ENCODE results near the gene SIAH2. TPM values are rescaled to one million over a fixed set of nuclear protein-coding genes. Genes with fewer than 3 reads are reported as not detected.
A peak's percentile ranks its signal among the peaks of the same experiment; 100 is the strongest.

SIAH2 gene
- total RNA-seq, 1 donor from 2014 or later: 19.1 TPM

DNA sequence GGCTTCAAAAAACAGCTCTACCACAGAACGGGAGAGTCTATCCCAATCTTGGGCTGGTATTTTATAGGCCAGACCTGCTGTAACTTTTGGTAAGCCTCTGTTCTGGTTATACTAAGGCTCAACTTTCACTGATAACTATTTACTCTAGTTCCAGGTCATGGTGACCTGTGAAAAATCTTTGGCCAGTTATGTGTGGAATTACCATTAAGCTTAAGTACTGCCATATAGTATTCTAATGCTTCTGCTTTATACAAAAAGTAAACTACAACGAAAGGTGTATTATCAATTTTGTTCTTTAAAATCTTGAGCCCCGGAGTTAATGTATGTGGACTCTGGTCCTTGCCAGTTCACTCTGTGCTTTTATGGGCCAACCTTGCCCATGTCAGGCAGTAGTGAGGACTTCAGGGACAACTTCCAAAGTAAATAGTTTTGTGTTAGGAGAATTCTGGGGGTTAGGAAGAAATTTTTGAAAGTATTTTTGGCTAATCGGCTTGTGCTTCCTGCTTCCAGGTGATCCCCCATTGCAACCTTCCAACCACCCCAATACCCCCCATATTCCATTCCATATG is 6.4 kb downstream of the SIAH2 start:
- ATAC-seq: no peak
- intact Hi-C loops (cut with DNase I): no loop called here
- no peak for DNase-seq (ENCODE audit: low spot score)

DNA sequence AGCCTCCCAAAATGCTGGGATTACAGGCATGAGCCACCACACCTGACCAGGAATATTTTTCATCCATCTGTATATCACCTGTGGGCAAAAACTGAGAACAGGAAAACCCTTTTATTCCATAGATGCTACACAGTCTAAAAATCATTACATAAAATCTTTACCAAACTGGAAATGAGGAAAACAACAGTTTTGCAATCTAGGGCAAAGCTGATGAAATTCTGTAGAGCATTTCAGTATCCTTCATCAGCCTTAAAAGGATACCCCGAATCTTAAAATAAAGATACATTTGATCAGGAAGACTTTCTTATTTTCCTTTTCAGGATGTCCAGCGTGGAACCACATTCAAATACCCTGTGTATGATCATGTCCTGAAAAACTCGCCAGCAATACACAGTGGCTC is 7.1 kb downstream of the SIAH2 start:
- DNase-seq (ENCODE audit: low spot score) (no peak), ATAC-seq (no peak)
- intact Hi-C loops (cut with DNase I): no loop called here

DNA sequence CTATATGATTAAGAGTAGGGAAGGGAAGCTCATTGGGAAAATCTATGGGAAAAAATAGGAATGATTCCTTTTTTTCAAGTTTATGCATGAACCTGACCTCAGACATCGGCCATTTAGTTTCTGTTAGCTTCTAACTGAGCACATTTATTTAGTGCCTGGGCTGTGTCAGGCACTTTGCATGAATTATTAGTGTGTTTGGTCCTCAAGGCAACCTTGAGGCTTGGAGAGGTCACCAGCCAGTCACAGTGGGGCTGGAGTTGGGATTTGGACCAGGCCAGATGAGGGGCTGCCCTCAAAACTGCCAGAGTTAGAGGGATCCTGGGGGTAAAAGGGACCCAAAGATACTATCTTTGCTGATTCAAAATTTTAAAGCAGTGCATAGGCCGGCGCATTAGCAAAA is 8.1 kb downstream of the SIAH2 start:
- DNase-seq (ENCODE audit: low spot score): no peak
- no peak for ATAC-seq
- intact Hi-C loops (cut with DNase I): no loop called here

DNA sequence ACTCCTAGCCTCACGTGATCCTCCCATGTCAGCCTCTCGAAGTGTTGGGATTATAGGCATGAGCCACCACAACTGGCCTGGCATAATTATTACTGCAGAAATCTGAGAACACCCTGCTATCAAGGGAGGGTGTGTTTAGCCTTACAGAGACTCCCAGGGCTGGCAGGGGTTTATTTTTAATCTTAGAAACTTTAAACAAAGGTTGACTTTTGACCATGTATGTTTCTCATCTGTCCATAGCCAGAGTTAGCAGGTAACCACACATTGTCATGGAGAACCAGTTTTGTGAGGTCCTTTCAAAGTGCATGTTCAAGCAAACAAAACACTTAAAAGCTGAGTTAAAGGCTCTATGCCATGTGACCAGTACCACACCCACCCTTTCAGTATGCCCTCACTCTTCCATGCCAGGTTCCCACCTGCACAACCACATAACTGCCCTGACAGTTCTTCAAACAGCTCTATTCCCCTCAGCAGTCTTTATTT is 11.1 kb downstream of the SIAH2 start:
- ATAC-seq: no peak
- intact Hi-C loops (cut with DNase I): no loop called here

DNA sequence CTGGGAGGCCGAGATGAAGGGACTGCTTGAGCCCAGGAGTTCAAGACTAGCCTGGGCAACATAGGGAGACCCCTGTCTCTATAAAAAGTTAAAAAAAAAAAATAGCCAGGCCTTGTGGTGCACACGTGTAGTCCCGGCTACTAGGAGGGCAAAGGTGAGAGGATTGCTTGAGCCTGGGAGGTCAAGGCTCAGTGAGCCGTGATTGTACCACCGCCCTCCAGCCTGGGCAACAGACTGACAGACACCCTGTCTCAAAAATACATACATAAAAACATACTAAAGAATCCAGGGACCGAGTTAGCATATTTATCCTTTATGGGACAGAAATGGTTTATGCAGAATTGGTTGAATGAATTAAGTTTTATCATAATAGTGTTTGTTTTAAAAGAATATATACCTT is 13.7 kb downstream of the SIAH2 start:
- ATAC-seq: no peak
- intact Hi-C loops (cut with DNase I): no loop called here
- DNase-seq (ENCODE audit: low spot score): no peak

More for the DNA sequence above, 11.1 kb downstream of the SIAH2 start:
- no peak for DNase-seq (ENCODE audit: low spot score)

DNA sequence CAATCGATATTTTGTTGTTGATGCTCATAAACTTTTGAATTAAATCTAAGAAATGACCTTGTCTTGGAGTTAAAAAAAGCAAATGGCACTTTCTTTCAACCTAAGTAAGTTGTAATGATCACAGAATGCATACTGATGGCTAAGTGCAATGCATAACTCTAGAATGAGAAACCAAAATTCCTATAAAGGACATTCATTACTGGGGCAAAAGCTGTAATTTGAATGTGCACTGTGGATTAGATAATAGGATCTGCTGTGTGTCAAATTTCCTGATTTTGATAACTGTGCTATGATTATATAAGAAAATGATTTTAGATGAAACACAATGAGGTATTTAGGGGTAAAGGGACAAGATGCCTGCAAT is 14.3 kb downstream of the SIAH2 start:
- intact Hi-C loops (cut with DNase I): no loop called here

DNA sequence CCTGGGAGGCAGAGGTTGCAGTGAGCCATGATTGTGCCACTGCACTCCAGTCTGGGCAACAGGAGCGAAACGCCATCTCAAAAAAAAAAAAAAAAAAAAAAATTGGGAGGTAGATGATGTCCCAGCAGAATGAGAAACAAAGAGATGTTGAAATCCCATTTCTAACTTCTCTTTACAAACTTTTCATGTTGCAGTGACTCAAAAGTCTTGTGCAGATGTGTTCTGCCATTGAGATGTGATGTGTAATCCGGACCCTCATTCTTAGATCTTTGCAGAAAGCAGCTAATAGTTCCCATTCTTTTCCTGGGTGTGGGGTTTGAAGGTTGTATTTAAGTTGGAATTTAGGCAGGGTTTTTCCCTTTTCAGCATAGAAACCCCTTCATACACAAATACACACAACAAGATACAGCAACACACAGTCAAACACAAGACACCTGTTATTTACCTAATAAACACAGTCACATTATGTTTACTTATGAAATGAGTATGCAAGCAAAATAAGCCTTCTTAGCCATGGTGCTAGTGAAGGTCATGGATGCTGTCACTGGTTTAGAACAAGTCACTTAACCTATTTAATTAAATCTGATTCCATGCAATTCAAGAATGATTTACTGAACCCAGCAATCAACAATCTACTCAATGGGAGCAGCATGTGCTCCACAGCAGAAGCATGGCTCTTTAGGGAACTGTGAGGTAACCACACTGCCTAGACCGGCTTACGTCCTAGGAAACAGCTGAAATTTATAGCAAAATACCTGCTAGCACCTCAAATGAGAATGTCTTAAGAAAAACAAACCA is 14.9 kb downstream of the SIAH2 start:
- ATAC-seq: no peak
- intact Hi-C loops (cut with DNase I): no loop called here
- DNase-seq (ENCODE audit: low spot score): no peak

More for the DNA sequence above, 14.3 kb downstream of the SIAH2 start:
- ATAC-seq: no peak
- no peak for DNase-seq (ENCODE audit: low spot score)

DNA sequence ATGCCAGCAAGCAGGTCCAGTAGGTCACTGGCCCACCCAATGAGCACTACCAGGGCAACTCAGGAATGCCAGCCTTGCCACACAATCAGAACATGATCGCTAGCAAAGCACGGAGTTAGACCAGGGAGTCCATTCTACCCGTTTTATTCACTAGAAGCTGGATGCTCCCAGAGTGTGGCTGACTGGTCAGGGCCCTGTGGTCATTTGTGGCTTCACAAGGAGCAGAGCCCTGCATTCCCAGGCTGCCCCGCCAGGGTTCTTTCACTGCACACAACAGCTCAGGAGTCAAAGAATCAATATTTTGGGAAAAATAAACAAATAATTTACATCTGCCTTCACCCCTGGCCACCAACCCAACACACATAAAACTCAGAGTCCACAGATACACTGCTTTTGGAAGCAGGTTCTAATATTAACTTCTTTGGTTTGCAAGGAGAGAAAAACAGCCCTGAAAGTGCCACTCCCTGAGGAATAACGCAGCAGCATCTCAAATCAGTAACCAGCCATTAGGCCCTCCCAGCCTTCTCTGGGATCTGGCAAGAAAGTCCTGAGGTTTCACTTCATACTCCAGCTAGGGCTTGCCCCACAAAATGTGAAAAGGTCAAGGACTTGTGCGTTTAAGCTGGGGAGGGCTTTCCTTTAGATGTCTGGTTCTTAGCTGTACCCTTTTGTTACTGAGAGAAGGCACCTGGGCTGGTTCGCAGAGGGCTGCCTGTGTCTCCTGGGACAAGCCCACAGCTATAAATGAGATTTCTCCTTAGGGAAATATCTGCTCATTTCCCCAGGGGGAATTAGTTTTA is 16.0 kb downstream of the SIAH2 start:
- no peak for DNase-seq (ENCODE audit: low spot score)
- ATAC-seq: peak; percentile 68
- intact Hi-C loops (cut with DNase I): no loop called here

DNA sequence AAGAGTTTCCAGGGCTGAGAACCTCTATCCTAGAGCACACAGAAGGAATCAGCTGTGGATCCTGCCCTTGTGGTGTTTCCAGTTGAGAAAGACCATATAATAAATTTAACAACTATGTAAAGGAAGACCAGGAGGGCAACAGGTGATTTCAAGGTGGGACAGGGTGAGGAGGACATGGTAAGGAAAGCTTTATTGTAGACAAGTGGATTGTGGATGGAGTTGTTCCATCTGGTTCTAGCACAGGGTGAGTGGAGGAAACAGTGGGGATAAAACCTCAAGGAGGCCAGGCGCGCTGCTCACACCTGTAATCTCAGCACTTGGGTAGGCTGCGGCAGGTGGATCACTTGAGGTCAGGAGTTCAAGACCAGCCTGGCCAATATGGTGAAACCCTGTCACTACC is 17.1 kb downstream of the SIAH2 start:
- ATAC-seq (no peak), DNase-seq (ENCODE audit: low spot score) (no peak)
- intact Hi-C loops (cut with DNase I): no loop called here

DNA sequence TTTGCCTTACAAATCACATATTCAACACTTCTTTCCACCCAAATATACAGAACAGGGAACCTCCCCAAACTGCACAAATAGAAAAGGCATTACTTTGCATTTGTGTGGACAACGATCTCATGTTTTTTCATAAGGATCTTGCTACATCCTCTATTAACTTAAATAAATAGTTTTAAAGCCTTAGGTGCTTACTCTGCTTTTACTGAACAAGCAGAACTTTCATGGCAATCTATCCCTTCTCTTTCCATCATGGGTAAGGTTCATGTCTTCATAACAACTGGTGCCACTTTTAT is 18.1 kb downstream of the SIAH2 start:
- no peak for ATAC-seq
- DNase-seq (ENCODE audit: low spot score): no peak
- intact Hi-C loops (cut with DNase I): no loop called here

DNA sequence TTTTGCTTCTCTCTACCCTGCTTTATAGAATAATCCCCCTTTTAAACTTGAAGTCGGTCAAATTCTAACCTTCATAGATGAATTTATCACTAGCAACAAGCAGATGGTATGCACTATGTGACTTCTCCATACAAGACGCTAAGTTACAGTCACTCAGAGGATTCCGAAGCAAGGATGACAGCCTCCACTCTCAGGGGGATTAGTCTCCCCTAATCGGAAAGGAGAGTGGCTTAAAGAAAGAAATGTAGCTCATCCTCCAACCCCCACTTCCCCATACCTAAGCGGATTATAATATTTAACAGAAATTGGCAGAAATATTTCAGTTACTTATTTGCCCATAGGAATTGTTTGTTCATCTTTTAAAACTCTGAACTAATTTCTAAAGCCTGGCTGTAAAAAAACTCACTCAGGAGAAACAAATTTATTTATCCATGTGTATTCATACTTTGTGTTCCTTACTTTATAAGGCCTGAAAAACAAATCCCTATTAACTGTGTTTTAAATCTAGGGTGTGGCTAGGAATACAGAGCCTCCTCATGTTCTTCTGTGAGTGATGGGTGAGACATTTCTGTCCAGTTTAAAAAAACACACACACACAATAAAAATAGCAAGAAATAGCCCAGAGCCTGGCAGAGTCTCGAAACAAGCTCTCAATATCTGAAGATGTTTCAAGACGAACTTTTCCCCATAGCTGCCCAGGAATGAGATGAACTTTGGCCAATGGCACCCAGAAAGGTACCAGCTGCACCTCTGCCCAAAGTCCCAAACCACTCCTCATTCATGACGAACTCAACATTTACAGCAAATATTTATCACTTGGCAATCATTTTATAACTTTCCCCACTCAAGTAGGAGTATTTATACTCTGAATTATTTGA is 18.7 kb downstream of the SIAH2 start:
- intact Hi-C loops (cut with DNase I): no loop called here
- ATAC-seq (no peak), DNase-seq (ENCODE audit: low spot score) (no peak)

DNA sequence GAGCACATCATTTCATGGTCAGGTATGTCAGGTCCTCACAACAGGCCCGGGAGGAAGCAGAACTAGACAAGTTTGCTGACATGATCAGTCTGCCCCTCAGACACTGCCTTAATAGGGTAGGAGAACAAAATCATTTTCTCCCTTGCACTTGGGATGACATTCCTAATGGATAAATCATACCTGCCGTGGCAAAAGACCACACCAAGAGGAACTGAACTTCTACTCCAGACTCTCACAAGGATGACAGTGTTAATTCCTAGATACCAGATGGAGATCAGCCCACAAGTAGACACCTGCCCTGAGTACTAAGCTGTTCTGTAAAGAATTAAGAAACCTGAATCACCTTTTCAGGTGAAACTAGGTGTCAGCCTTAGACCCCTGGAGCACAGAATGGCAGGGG is 19.5 kb downstream of the SIAH2 start:
- ATAC-seq (no peak), DNase-seq (ENCODE audit: low spot score) (no peak)
- intact Hi-C loops (cut with DNase I): no loop called here

DNA sequence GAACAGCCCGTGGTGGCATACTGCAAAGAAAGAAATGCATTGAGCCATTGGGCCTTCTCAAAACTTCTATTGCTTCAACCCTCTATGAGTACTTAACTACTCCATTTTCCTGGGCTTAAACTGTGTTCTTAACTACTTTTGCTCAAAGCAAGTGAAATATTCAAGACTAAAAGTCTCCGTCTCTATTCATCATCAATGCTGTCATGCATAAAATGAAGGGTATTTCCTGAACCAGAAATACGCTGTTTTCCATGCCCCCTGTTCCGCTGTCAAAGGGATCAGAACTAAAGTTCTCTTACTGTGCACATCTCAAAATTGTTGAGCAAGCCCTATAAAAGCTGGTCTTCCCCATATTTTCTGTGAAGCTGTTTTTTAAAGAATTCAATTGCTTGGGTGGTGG is 20.3 kb downstream of the SIAH2 start:
- DNase-seq (ENCODE audit: low spot score) (no peak), ATAC-seq (no peak)
- intact Hi-C loops (cut with DNase I): no loop called here

DNA sequence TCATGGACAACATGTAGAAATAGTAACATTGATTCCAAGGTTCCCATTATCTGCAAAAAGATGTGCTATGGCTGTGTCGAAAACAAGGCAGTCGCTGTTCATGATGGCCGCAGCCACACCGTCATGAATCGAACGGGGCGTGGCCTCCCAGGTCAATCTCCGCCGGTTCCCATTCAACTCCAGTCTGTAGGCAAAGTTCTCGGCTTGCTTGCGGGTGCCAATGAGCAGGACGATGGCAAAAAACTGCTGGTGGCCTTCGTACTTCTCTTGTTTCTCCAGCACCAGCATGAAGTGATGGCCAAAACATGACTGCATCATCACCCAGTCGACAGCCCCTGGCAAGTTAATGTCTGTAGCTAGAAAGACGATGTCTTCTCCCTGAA is 20.8 kb downstream of the SIAH2 start:
- ATAC-seq: no peak
- no peak for DNase-seq (ENCODE audit: low spot score)
- intact Hi-C loops (cut with DNase I): no loop called here

DNA sequence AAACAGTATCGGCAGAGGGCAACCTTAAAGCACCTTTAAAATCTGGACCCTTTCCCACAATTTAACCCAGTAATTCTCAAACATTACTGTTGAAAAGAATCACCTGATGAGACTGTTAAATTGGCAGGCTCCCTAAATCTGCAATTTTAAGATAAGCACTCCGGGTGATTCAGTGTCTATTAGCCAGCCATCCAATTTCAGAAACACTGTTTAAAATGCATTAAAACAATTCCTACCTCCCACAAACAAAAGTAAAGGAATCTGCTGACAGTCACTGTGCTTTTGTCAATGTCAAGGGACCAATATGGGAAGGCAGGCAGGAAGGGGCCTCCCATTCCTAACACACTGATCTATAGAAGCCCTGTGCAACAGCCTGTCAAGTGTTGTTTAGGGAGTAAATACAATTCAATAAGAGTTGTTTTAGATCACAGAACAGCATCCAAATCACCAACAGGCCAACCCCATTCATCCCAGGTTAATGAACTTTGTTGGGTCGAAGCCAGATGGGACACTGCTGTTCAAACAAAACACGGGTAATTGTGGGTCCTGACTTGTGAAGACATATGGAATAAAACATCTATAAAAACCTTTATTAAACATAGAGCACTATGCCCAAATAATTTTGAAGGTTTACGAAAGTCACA is 21.4 kb downstream of the SIAH2 start:
- no peak for DNase-seq (ENCODE audit: low spot score)

DNA sequence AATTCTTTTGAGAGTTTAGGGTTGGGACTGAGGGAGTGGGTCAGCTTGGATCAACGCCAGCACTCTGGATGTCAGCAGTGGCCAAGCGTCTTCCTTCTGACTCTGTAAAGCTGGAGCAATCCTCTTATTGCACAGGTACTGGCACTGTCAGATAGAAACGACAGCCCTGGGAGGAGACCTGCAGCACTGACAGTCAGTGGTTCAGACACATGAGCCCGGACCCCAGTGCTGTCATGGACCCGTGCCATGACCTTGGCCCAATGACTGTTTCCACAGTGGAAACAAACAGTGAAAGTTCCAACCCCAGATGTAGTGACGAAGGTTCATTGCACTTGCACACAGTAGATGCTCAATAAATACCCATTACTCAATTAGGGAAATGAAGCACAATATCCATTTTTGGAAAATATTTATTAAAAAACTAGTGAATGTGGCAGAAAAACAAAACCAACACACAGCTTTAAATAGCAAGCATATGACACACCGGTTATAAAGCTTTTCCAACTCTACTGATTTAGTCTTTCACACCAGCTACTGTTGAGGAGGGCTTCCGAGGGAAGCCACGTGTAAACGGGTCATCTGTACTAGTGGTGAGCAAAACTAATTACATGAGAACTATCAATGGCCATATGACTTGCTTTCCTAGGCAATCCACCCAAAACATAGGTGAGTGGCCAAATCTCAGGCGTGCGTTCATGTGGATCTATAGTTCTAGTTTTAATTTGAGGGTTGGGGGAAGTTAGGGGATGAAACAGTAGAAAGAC is 22.1 kb downstream of the SIAH2 start:
- ATAC-seq: no peak
- DNase-seq (ENCODE audit: low spot score): no peak
- intact Hi-C loops (cut with DNase I): no loop called here

More for the DNA sequence above, 21.4 kb downstream of the SIAH2 start:
- no peak for ATAC-seq
- intact Hi-C loops (cut with DNase I): no loop called here

DNA sequence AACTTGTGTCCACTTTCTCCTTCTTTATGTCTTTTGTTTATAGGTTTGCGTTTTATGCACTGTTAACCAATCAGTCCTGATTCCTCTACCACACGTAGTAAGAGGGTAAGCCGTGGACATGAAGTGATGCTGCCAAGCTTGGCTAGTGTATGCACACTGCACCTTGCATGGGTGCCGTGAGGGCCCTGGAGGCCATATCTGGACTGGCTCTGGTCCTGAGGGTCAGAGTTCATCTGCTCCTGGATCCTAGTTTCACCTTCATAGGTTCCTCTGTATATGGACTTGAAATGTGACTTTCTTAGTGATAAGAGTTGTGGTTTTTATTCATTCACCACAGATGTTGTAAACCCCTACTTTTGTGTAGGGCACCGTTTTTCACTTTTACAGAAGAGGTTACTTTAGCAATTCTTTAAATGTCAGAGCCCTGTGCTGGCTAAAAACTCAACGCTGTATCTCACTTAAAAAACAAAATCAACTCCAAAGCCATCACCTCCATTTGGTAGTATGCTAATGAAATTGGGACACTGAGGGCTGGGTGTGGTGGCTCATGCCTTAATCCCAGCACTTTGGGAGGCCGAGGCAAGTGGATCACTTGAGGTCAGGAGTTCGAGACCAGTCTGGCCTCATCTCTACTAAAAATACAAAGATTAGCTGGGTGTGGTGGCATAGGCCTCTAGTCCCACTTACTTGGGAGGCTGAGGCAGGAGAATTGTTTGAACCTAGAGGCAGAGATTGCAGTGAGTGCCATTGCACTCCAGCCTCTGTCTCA is 22.9 kb downstream of the SIAH2 start:
- ATAC-seq (no peak), DNase-seq (ENCODE audit: low spot score) (no peak)
- intact Hi-C loops (cut with DNase I): no loop called here

Measured in sciatic nerve (tissue), 2 donors.